ENCODE results near the gene IL18R1. TPM values are rescaled to one million over a fixed set of nuclear protein-coding genes. Genes with fewer than 3 reads are reported as not detected.

Gene IL18R1
- total RNA-seq, 1 donor from 2014 or later: 1.0 TPM

GRCh38 chr2:102421890-102422759 is 66.5 kb downstream of the IL18R1 start:
- DNase-seq (ENCODE audit: missing footprints): no peak
- intact Hi-C loops (cut with DNase I): no loop called here
- no peak for ATAC-seq

DNA sequence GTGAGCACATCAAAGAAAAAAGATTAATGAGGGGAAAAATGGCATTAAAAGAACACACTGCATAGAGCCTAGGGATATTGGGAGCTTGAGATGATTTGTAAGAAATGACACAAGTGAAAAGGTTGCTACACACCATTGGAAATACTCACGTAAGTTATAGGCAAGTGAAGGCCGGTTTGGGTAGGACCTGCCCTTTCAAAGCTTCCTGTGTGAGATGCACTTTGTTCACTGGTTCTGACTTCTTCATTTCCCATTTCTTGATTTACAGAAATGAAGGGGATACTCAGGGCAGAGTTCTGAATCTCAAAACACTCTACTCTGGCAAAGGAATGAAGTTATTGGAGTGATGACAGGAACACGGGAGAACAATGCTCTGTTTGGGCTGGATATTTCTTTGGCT is 67.3 kb downstream of the IL18R1 start, which contains the start of gene IL18RAP:
Gene IL18RAP (plus strand): TSS at position 251 of the 400 bp plus-strand sequence. CDS start 118 bp downstream, at position 369.
- DNase-seq (ENCODE audit: missing footprints): no peak
- intact Hi-C loops (cut with DNase I): no loop called here
- no peak for ATAC-seq

DNA sequence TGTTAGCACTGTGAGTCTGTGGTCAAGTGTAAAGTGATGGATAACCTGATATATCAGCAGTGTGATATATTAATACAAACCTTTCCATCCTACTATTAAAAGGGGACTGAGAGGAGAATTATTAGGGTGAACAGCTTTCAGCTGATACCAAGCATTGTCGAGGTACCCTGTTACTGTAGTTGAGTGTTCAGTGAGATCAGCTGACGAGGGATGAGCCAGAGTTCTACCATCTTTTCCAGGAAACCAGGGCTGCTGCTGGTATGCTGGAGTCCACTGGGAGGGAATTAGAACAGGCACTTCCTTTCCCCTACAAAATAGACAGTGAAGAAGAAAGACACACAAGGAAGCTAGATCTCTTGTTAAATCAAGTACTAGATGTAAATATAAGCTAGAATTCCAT is 67.8 kb downstream of the IL18R1 start:
- intact Hi-C loops (cut with DNase I): no loop called here
- DNase-seq (ENCODE audit: missing footprints) (no peak), ATAC-seq (no peak)

DNA sequence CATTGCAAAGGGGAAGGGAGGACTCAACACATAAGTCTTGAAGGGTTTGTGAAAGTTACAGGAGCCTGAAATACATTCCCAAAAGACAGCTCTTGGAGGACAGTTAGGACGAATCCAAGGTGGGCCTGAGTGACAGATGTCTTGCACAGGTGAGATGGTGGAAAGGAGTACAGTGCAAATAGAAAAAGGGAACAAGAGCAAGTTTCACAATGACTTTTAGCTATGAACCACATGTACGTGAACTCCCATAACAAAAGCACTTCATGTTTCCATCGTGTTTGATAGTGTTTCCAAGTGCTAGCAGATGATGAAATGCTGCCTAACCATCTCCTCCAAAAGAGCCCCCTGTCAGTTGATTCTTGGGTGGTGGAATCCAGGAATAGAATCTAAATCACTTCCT is 69.2 kb downstream of the IL18R1 start:
- DNase-seq (ENCODE audit: missing footprints) (no peak), ATAC-seq (no peak)
- intact Hi-C loops (cut with DNase I): no loop called here

- intact Hi-C loops (cut with DNase I): no loop called here
- ATAC-seq: no peak
- DNase-seq (ENCODE audit: missing footprints): no peak
Observed at GRCh38 chr2:102425441-102426132, 70.0 kb downstream of the IL18R1 start.

GRCh38 chr2:102427249-102427648 is 71.7 kb downstream of the IL18R1 start:
- DNase-seq (ENCODE audit: missing footprints) (no peak), ATAC-seq (no peak)
- intact Hi-C loops (cut with DNase I): no loop called here

- intact Hi-C loops (cut with DNase I): no loop called here
- DNase-seq (ENCODE audit: missing footprints) (no peak), ATAC-seq (no peak)
Observed at GRCh38 chr2:102428573-102428972, 73.0 kb downstream of the IL18R1 start.

GRCh38 chr2:102432386-102432785 is 76.8 kb downstream of the IL18R1 start:
- intact Hi-C loops (cut with DNase I): no loop called here
- ATAC-seq (no peak), DNase-seq (ENCODE audit: missing footprints) (no peak)

DNA sequence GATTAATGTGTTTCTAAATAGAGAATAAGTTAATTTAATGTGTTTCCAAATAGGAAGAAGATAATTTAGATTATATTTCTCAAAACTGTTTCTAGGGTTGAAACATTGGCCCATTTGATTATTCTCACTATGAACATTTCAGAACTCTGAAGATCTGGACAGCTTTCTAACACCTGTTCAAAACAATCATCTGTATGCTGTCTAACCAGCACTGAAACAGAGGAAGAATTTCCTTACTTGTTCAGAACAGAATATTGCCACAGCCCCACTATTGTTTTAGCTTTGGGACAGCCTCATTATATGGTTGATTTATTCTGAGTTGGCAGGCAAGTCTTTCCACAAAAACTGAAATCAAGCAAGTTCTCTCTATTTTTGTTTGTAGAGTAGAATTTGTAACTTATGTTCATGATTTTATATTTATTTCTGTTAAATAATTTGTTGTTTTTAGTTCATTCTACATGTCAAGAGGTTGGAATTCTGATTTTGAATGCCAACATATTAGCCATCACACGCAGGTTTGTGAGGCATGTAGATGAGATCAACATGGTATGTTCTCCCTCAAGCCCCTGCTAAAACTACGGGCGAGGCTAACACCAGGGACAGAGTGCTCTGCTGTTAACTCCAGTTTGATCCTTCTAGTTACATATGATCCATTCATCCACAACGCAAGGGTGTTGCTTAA is 78.5 kb downstream of the IL18R1 start:
- DNase-seq (ENCODE audit: missing footprints) (no peak), ATAC-seq (no peak)
- intact Hi-C loops (cut with DNase I): no loop called here

GRCh38 chr2:102434655-102435381 is 79.2 kb downstream of the IL18R1 start:
- DNase-seq (ENCODE audit: missing footprints): no peak
- intact Hi-C loops (cut with DNase I): no loop called here
- no peak for ATAC-seq

DNA sequence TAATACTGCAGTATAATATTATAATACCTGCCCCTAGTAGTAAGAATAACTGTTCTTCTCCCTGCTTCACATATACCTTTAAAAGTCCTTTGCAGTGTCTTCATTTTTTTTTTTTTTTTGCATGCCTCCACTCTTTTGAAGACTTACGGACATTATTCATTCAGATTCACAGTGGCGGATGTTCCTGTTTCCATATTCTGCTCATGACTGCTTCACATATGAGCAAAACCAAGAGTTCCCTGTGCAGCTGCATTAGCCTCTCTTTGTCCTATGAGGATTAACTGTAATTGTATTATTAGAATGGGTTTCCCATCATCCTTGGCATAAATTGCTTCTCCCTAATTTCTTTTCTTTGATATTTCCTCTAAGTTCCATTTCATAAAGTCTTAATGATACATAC is 80.1 kb downstream of the IL18R1 start:
- ATAC-seq (no peak), DNase-seq (ENCODE audit: missing footprints) (no peak)
- intact Hi-C loops (cut with DNase I): no loop called here

DNA sequence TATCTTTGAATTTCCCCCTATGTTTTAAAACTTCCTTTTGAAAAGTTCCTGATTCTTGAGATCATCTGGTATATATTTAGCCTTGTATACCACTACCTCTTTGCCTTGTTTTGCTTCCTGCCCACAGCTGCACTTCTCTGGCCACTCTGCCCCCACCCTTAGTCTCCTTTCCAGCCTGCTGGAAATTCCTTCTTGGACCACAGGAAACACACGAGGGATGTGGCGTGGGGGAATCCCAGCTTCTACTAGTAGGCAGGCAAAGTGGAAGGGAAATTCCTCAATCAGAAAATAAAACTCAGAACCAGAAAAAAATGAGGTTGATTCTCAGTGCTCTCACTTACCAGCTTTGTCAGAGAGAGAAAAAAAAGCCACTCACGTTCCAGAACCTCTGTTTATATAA is 80.7 kb downstream of the IL18R1 start:
- intact Hi-C loops (cut with DNase I): no loop called here
- ATAC-seq: no peak
- no peak for DNase-seq (ENCODE audit: missing footprints)

DNA sequence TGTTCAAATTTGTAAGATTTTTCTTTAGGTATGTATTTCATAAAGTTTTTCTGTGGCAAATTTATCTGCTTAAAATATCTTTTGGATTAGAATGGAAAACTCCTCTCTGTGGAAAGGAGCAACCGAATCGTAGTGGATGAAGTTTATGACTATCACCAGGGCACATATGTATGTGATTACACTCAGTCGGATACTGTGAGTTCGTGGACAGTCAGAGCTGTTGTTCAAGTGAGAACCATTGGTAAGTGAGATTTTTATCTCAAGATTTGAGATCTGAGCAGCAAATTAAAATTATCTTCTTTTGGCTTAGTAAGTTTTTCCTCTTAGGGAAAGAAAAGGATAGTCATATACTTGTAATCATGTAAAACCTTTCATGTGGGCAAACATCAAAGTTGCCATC is 81.5 kb downstream of the IL18R1 start:
- intact Hi-C loops (cut with DNase I): no loop called here
- ATAC-seq: no peak
- no peak for DNase-seq (ENCODE audit: missing footprints)

- intact Hi-C loops (cut with DNase I): no loop called here
- DNase-seq (ENCODE audit: missing footprints): no peak
Observed at GRCh38 chr2:102438111-102438510, 82.5 kb downstream of the IL18R1 start.

DNA sequence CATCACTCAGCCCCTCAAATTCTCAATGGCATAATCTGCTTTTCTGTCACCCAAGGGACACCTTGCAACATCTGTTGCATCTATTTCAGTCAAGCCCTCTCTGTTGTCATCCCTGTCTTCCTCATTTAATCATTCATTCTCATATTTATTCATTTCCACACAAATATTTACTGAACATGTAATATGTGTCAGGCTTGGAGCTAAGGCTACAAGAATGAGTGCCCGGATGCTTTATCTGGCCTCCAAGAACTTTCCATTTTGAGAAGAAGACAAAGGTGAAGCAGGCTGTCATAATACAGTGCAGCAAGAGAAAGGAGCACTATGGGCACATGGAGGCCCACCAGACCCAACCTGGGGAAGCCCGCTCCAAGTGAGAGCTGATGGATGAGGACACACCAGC is 83.0 kb downstream of the IL18R1 start:
- ATAC-seq (no peak), DNase-seq (ENCODE audit: missing footprints) (no peak)
- intact Hi-C loops (cut with DNase I): no loop called here

More at GRCh38 chr2:102438111-102438510, 82.5 kb downstream of the IL18R1 start:
- ATAC-seq: no peak

- ATAC-seq: no peak
- intact Hi-C loops (cut with DNase I): no loop called here
- no peak for DNase-seq (ENCODE audit: missing footprints)
Observed at GRCh38 chr2:102439065-102439695, 83.6 kb downstream of the IL18R1 start.

- DNase-seq (ENCODE audit: missing footprints) (no peak), ATAC-seq (no peak)
- intact Hi-C loops (cut with DNase I): loop anchor here (5.0 to 10.0 kb wide), 2 partner anchors 196 to 558 kb away; no protein-coding TSS in a partner anchor
Observed at GRCh38 chr2:102442967-102443828, 87.6 kb downstream of the IL18R1 start.
